Liver (tissue), 9 donors: ENCODE data around the gene RAET1E. TPM values are rescaled to one million over a fixed set of nuclear protein-coding genes. Genes with fewer than 3 reads are reported as not detected.

ENCODE experiments used
- DNase-seq: peaks from one replicate; pipeline ENCODE4 v3.0.0-alpha.2; 2017; ENCODE audit warnings: low spot score
- H3K27ac ChIP-seq, 2 donors: one replicate each; pipeline ENCODE4 v1.7.0; 2013; ENCODE audit warnings: inconsistent platforms in 2 of 2, low read length in 2 of 2, control low read depth in 1 of 2, low read depth in 1 of 2, mild to moderate bottlenecking in 1 of 2
- H3K27me3 ChIP-seq, 4 donors: one replicate each; pipeline versions ENCODE4 v1.6.1 to v1.7.0; 2013; ENCODE audit warnings: low read length in 3 of 4, inconsistent platforms in 1 of 4, mild to moderate bottlenecking in 1 of 4, moderate library complexity in 1 of 4; ENCODE audit not compliant: control insufficient read depth in 4 of 4, insufficient read depth in 4 of 4
- H3K36me3 ChIP-seq, 4 donors: one replicate each; pipeline versions ENCODE4 v1.6.1 to v1.7.0; 2013; ENCODE audit warnings: low read length in 3 of 4, mild to moderate bottlenecking in 3 of 4, low read depth in 1 of 4, moderate library complexity in 1 of 4; ENCODE audit not compliant: control insufficient read depth in 4 of 4, insufficient read depth in 3 of 4
- H3K4me1 ChIP-seq, 4 donors: one replicate each; pipeline versions ENCODE4 v1.6.1 to v1.7.0; 2013; ENCODE audit warnings: low read length in 3 of 4, mild to moderate bottlenecking in 3 of 4, moderate library complexity in 1 of 4; ENCODE audit not compliant: control insufficient read depth in 4 of 4, insufficient read depth in 4 of 4
- H3K4me3 ChIP-seq, 3 donors: one replicate each; pipeline versions ENCODE4 v1.6.1 to v1.7.0; 2013; ENCODE audit warnings: low read length in 3 of 3, control low read depth in 1 of 3, low read depth in 1 of 3, mild to moderate bottlenecking in 1 of 3
- H3K9ac ChIP-seq, 2 donors: one replicate each; pipeline ENCODE4 v1.7.0; 2013; ENCODE audit warnings: low read length in 2 of 2, mild to moderate bottlenecking in 2 of 2, moderate library complexity in 2 of 2, control low read depth in 1 of 2, low read depth in 1 of 2
- H3K9me3 ChIP-seq, 4 donors: one replicate each; pipeline versions ENCODE4 v1.6.1 to v1.7.0; 2013; ENCODE audit warnings: low read length in 3 of 4; ENCODE audit not compliant: control insufficient read depth in 4 of 4
- EGR1 ChIP-seq, 2 donors: IDR thresholded peaks; 2 replicates each; pipeline ENCODE4 v1.6.1; 2016 to 2018; ENCODE audit warnings: antibody characterized with exemption in 2 of 2, low read depth in 2 of 2
- FOXA2 ChIP-seq: IDR thresholded peaks from 2 replicates; pipeline ENCODE4 v1.6.1; 2016; ENCODE audit warnings: antibody characterized with exemption
- GABPA ChIP-seq, 2 donors: IDR thresholded peaks in 1 of 2; conservative IDR thresholded peaks in 1 of 2; 2 replicates each; pipeline ENCODE4 v1.6.1; 2016; ENCODE audit warnings: antibody characterized with exemption in 2 of 2, mild to moderate bottlenecking in 1 of 2, moderate library complexity in 1 of 2
- HNF4A ChIP-seq, 2 donors: conservative IDR thresholded peaks; 2 replicates each; pipeline ENCODE4 v1.6.1; 2016; ENCODE audit warnings: antibody characterized with exemption in 2 of 2, mild to moderate bottlenecking in 2 of 2
- HNF4G ChIP-seq: IDR thresholded peaks from 2 replicates; pipeline ENCODE4 v1.6.1; 2016; ENCODE audit warnings: antibody characterized with exemption
- JUND ChIP-seq, 2 donors: IDR thresholded peaks; 2 replicates each; pipeline ENCODE4 v1.6.1; 2016; ENCODE audit warnings: antibody characterized with exemption in 2 of 2
- NR2F2 ChIP-seq: IDR thresholded peaks from 2 replicates; pipeline ENCODE4 v1.6.1; 2016; ENCODE audit warnings: antibody characterized with exemption
- RAD21 ChIP-seq, 2 donors: IDR thresholded peaks; 2 replicates each; pipeline ENCODE4 v1.6.1; 2016; ENCODE audit warnings: antibody characterized with exemption in 2 of 2, mild to moderate bottlenecking in 2 of 2
- RXRA ChIP-seq, 2 donors: IDR thresholded peaks; 2 replicates each; pipeline ENCODE4 v1.6.1; 2017 to 2018; ENCODE audit warnings: antibody characterized with exemption in 2 of 2, mild to moderate bottlenecking in 1 of 2
- SP1 ChIP-seq: IDR thresholded peaks from 2 replicates; pipeline ENCODE4 v1.6.1; 2018; ENCODE audit warnings: antibody characterized with exemption, mild to moderate bottlenecking
- TAF1 ChIP-seq: conservative IDR thresholded peaks from 2 replicates; pipeline ENCODE4 v1.6.1; 2016; ENCODE audit warnings: antibody characterized with exemption, mild to moderate bottlenecking
- YY1 ChIP-seq: IDR thresholded peaks from 2 replicates; pipeline ENCODE4 v1.6.1; 2016; ENCODE audit warnings: antibody characterized with exemption, mild to moderate bottlenecking
- WGBS: extraction: QIAGEN DNeasy Blood & Tissue Kit; methylation state at CpG from one replicate; pipeline ENCODE4 v1.1.7; 2013; 5-methylcytosine and 5-hydroxymethylcytosine counted together
- polyA plus RNA-seq, 2 donors: library from polyadenylated mRNA; stranded (reverse) in 1 of 2; unstranded in 1 of 2; fragments of 200-250 nt in 1 of 2; fragments of >200 nt in 1 of 2; fragmentation: Nextera tagmentation in 1 of 2; extraction: Ambion mirVana in 1 of 2; gene quantifications; one replicate each; pipeline versions ENCODE4 v1.2.1 to v1.2.3, GENCODE V29; 2013 to 2015
- total RNA-seq, 2 donors: library from RNA; depleted of rRNA; stranded (reverse); fragments of >200 nt; gene quantifications; one replicate each; pipeline ENCODE4 v1.2.3, GENCODE V29; 2014
- TF ChIP-seq, protein P1 (sequence below): IDR thresholded peaks from 2 replicates; pipeline ENCODE4 v1.6.1; 2016; ENCODE audit warnings: antibody characterized with exemption, mild to moderate bottlenecking
- TF ChIP-seq, protein P2 (sequence below): IDR thresholded peaks from 2 replicates; pipeline ENCODE4 v1.6.1; 2016; ENCODE audit warnings: antibody characterized with exemption
- TF ChIP-seq, protein P3 (sequence below): IDR thresholded peaks from 2 replicates; pipeline ENCODE4 v1.6.1; 2016; ENCODE audit warnings: antibody characterized with exemption
- donor health status: healthy.
- donor health status: healthy.
- donor health status: healthy.
- donor health status: healthy.
- donor health status: healthy.

The RAET1E gene
- total and polyA plus RNA-seq, 4 donors, result not detected

DNA sequence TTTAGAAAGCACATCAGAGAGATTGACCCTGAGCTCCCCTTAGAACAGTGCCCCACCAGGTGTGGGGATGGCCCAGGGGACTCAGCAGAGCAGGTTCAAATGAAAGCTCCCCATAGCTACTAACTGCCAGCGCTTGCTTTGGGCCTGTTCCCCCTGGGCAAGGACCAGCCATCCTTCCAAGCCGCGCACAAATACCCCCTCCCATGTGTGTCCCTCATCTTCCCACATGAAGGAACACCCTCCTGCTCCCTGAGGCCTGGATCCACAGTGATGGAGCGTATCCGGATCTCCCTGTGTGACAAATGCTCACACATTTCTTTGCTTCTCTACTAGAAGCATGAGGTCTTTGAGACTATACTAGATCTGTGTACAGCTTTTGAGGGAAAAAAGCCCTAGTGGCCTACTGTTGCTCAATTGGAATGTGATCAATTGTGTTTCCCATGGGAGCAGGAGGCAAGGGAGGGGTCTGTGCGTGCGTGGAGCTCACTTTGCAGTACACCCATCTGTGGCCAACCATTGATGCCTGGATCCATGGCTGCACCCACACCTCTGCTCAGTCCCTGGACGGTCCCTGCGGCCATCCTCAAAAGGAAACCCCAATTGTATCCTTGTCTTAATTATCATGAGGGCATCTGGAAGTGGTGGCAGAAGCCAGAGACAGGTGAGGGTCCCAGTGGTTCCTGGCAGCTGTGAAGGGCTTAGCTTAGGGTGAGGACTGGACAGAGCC, 26.5 kb upstream of the RAET1E start (continued):
- TF ChIP-seq, protein P1, sequence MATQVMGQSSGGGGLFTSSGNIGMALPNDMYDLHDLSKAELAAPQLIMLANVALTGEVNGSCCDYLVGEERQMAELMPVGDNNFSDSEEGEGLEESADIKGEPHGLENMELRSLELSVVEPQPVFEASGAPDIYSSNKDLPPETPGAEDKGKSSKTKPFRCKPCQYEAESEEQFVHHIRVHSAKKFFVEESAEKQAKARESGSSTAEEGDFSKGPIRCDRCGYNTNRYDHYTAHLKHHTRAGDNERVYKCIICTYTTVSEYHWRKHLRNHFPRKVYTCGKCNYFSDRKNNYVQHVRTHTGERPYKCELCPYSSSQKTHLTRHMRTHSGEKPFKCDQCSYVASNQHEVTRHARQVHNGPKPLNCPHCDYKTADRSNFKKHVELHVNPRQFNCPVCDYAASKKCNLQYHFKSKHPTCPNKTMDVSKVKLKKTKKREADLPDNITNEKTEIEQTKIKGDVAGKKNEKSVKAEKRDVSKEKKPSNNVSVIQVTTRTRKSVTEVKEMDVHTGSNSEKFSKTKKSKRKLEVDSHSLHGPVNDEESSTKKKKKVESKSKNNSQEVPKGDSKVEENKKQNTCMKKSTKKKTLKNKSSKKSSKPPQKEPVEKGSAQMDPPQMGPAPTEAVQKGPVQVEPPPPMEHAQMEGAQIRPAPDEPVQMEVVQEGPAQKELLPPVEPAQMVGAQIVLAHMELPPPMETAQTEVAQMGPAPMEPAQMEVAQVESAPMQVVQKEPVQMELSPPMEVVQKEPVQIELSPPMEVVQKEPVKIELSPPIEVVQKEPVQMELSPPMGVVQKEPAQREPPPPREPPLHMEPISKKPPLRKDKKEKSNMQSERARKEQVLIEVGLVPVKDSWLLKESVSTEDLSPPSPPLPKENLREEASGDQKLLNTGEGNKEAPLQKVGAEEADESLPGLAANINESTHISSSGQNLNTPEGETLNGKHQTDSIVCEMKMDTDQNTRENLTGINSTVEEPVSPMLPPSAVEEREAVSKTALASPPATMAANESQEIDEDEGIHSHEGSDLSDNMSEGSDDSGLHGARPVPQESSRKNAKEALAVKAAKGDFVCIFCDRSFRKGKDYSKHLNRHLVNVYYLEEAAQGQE, result no peak
- TF ChIP-seq FOXA2 (no peak), RXRA (IDR thresholded peaks at IDR 0.05) (no peak), YY1 (no peak)

DNA sequence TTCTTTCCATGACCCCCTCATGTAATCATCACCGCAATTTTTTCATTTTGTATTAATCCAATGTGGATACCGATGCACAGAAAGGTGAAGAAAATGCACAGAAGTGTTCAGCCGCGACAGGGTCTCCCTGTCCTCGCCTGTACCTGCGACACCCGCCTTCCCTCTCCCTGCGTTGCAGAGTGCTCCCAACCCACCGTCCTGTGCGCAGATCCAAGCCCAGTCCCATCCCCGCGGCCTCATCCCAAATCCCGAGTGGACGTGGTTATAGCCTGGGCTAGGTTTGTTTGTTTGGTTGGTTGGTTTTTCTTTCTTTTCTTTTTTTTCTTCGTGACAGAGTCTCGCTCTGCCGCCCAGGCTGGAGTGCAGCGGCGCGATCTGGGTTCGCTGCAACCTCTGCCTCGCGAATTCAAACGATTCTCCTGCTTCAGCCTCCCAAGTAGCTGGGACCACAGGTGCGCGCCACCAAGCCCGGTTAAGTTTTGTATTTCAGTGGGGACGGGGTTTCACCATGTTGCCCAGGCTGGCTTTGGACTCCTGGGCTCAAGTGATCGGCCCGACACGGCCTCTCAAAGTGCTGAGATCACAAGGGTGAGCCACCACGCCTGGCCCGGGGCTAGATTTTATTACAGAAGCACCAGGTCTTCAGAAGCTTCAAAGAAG, 25.5 kb upstream of the RAET1E start:
- no peak for DNase-seq

DNA sequence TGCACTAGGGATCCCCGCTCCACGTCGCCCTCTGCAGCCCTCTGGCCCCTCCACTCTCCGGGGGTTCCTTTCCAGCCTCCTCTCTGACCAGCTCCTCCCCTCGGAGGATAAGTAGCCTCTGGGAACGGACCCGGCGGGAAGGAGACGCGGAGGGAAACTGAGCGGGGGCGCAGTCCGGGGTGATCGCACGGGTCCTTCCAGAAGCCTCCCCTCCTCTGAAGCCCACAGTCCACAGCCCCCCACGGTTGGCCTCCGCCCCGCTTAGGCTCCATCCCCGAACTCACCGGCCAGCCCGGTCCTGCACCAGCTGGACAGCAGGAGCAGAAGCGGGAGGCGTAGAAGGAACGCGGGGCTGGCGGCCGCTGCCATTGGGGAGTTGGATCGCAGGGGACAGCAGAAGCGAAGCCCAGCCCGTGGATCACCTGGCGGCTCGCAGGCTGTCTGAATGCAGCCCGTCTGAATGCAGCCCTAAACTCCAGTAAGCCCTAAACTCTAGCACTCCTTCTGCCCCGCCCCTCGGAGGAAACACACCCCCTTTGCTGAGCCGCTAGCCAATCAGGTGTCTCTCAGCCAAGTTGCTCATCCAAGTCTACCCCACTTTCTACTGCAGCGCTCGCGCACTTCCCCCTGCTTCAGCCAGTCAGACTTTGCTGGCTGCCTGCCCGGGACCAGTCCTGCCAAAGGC, 24.9 kb upstream of the RAET1E start, which contains the start of gene RAET1G:
Gene RAET1G, minus strand, starts transcription at position 480 of the 685 bp plus-strand sequence. Its CDS starts 111 bp downstream, at position 369.
- 2% methylated on average over 40 of the region's 40 CpGs for WGBS
- no peak within 1 kb of the TSS for H3K27ac ChIP-seq
- H3K36me3 ChIP-seq, result no peaks in the 10 kb centered on the region
- no peaks in the 10 kb centered on the region for H3K9me3 ChIP-seq
- TF ChIP-seq, protein P2, sequence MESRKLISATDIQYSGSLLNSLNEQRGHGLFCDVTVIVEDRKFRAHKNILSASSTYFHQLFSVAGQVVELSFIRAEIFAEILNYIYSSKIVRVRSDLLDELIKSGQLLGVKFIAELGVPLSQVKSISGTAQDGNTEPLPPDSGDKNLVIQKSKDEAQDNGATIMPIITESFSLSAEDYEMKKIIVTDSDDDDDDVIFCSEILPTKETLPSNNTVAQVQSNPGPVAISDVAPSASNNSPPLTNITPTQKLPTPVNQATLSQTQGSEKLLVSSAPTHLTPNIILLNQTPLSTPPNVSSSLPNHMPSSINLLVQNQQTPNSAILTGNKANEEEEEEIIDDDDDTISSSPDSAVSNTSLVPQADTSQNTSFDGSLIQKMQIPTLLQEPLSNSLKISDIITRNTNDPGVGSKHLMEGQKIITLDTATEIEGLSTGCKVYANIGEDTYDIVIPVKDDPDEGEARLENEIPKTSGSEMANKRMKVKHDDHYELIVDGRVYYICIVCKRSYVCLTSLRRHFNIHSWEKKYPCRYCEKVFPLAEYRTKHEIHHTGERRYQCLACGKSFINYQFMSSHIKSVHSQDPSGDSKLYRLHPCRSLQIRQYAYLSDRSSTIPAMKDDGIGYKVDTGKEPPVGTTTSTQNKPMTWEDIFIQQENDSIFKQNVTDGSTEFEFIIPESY, result no peak
- TF ChIP-seq GABPA (IDR thresholded peaks at IDR 0.05 in 1 of 2, conservative IDR thresholded peaks at IDR 0.05 in 1 of 2) (no peak), FOXA2 (no peak), SP1 (peak; percentile 12), HNF4G (no peak), EGR1 (IDR thresholded peaks at IDR 0.05; ENCODE audit: low read depth in 2 of 2) (no peak), HNF4A (conservative IDR thresholded peaks at IDR 0.05) (no peak), RAD21 (IDR thresholded peaks at IDR 0.05) (peak; percentile 9 to 25), TAF1 (no peak), NR2F2 (no peak), RXRA (IDR thresholded peaks at IDR 0.05) (no peak)
- TF ChIP-seq, protein P1, result no peak
- H3K4me3 ChIP-seq, result peak within 1 kb of the TSS in 2 of 3 donors; percentile 43 to 63
- H3K9ac ChIP-seq, result no peak within 1 kb of the TSS
- DNase-seq, result peak; percentile 71
- H3K27me3 ChIP-seq, result no peaks in the 10 kb centered on the region
- peaks cover 0 to 23% (median 15%) of the 10 kb centered on the region in 4 donors for H3K4me1 ChIP-seq

More for the DNA sequence above, 25.5 kb upstream of the RAET1E start:
- no peaks in the 10 kb centered on the region for H3K9me3 ChIP-seq
- WGBS, result 30% methylated on average over 33 of the region's 33 CpGs
- peak overlapping the region in 2 of 3 donors; percentile 43 to 63 for H3K4me3 ChIP-seq
- H3K9ac ChIP-seq, result no peak overlapping the region
- H3K27me3 ChIP-seq, result no peaks in the 10 kb centered on the region
- no peaks in the 10 kb centered on the region for H3K36me3 ChIP-seq
- peaks cover 0 to 23% (median 15%) of the 10 kb centered on the region in 4 donors for H3K4me1 ChIP-seq
- no peak overlapping the region for H3K27ac ChIP-seq
- TF ChIP-seq NR2F2 (no peak), JUND (IDR thresholded peaks at IDR 0.05) (no peak), EGR1 (IDR thresholded peaks at IDR 0.05; ENCODE audit: low read depth in 2 of 2) (no peak), HNF4A (conservative IDR thresholded peaks at IDR 0.05) (no peak)
- TF ChIP-seq, protein P3, sequence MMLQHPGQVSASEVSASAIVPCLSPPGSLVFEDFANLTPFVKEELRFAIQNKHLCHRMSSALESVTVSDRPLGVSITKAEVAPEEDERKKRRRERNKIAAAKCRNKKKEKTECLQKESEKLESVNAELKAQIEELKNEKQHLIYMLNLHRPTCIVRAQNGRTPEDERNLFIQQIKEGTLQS, result no peak
